PFSK-1 (cell line): Measurements from ENCODE around the gene INSC.

ENCODE experiments used
- FOXP2 ChIP-seq: optimal IDR thresholded peaks from 2 replicates; pipeline ENCODE3; 2011; ENCODE audit warnings: borderline replicate concordance, control low read depth, inconsistent platforms; ENCODE audit not compliant: insufficient read depth; ENCODE audit errors: extremely low read length, extremely low read depth
- POLR2AphosphoS5 ChIP-seq: IDR thresholded peaks from 2 replicates; pipeline ENCODE4 v1.6.1; 2012; ENCODE audit warnings: low read depth, mild to moderate bottlenecking, control low read depth, low read length, moderate library complexity
- REST ChIP-seq, 2 experiments: IDR thresholded peaks; 2 replicates each; pipeline versions ENCODE4 v1.6.1 to v1.8.0; 2011 to 2012; ENCODE audit warnings: low read depth in 2 of 2, low read length in 2 of 2, control low read depth in 1 of 2, inconsistent platforms in 1 of 2, mild to moderate bottlenecking in 1 of 2, moderate library complexity in 1 of 2; ENCODE audit not compliant: insufficient read depth in 1 of 2
- SIN3A ChIP-seq: IDR thresholded peaks from 2 replicates; pipeline ENCODE4 v1.6.1; 2012; ENCODE audit warnings: mild to moderate bottlenecking, low read length, moderate library complexity, borderline replicate concordance; ENCODE audit not compliant: insufficient read depth
- TAF1 ChIP-seq: IDR thresholded peaks from 2 replicates; pipeline ENCODE4 v1.6.1; 2012; ENCODE audit warnings: low read length, control low read depth, borderline replicate concordance; ENCODE audit not compliant: insufficient read depth

INSC gene

GRCh38 chr11:15208378-15209222 is 93.9 kb downstream of the INSC start:
- no peak for TF ChIP-seq SIN3A

- TF ChIP-seq TAF1 = no peak
- no peak for TF ChIP-seq SIN3A
- TF ChIP-seq FOXP2 = no peak
- TF ChIP-seq POLR2AphosphoS5 = no peak
- no peak for TF ChIP-seq REST (IDR thresholded peaks at IDR 0.05; ENCODE audit: insufficient read depth in 1 of 2, low read depth in 2 of 2, low read length in 2 of 2)
Observed at GRCh38 chr11:15212876-15213275, 98.2 kb downstream of the INSC start.

GRCh38 chr11:15213471-15214231 is 98.9 kb downstream of the INSC start:
- TF ChIP-seq POLR2AphosphoS5 (no peak), SIN3A (no peak), REST (IDR thresholded peaks at IDR 0.05; ENCODE audit: insufficient read depth in 1 of 2, low read depth in 2 of 2, low read length in 2 of 2) (no peak), TAF1 (no peak), FOXP2 (no peak)

- TF ChIP-seq SIN3A (no peak), TAF1 (no peak), REST (IDR thresholded peaks at IDR 0.05; ENCODE audit: insufficient read depth in 1 of 2, low read depth in 2 of 2, low read length in 2 of 2) (no peak), POLR2AphosphoS5 (no peak), FOXP2 (no peak)
Observed at GRCh38 chr11:15215005-15215404, 100.3 kb downstream of the INSC start.

GRCh38 chr11:15216678-15217077 is 102.0 kb downstream of the INSC start:
- TF ChIP-seq REST (IDR thresholded peaks at IDR 0.05; ENCODE audit: insufficient read depth in 1 of 2, low read depth in 2 of 2, low read length in 2 of 2) (no peak), FOXP2 (no peak), TAF1 (no peak), SIN3A (no peak), POLR2AphosphoS5 (no peak)
